Measurements from ENCODE around the gene CES1. TPM values are rescaled to one million over a fixed set of nuclear protein-coding genes. Genes with fewer than 3 reads are reported as not detected.
A peak's percentile ranks its signal among the peaks of the same experiment; 100 is the strongest.

Gene CES1
- total and polyA plus RNA-seq, 10 of the 15 experiments (the other 5 are each of a cell fraction or from before 2014, with no cell fraction given), result 0.08 to 0.69 (median 0.27) TPM; not detected in 6

DNA sequence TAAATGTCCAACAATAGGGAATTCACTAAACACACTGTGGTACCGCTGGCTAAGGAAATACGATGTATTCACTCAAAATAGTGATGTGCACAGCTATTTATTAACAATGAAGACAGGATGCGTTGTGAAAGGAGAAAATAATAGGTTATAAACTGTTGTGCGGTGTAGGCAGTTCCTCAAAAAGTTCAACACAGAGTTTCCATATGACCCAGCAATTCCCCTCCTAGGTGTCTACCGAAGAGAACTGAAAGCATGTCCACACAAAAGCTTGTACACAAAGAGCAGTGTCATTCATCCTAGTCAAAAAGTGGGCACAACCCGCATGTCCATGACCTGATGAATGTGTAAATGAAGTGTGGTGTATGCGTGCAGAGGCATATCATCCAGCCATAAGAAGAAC lies 1.2 kb upstream of the CES1 start (continued):
- TF ChIP-seq, protein P1, sequence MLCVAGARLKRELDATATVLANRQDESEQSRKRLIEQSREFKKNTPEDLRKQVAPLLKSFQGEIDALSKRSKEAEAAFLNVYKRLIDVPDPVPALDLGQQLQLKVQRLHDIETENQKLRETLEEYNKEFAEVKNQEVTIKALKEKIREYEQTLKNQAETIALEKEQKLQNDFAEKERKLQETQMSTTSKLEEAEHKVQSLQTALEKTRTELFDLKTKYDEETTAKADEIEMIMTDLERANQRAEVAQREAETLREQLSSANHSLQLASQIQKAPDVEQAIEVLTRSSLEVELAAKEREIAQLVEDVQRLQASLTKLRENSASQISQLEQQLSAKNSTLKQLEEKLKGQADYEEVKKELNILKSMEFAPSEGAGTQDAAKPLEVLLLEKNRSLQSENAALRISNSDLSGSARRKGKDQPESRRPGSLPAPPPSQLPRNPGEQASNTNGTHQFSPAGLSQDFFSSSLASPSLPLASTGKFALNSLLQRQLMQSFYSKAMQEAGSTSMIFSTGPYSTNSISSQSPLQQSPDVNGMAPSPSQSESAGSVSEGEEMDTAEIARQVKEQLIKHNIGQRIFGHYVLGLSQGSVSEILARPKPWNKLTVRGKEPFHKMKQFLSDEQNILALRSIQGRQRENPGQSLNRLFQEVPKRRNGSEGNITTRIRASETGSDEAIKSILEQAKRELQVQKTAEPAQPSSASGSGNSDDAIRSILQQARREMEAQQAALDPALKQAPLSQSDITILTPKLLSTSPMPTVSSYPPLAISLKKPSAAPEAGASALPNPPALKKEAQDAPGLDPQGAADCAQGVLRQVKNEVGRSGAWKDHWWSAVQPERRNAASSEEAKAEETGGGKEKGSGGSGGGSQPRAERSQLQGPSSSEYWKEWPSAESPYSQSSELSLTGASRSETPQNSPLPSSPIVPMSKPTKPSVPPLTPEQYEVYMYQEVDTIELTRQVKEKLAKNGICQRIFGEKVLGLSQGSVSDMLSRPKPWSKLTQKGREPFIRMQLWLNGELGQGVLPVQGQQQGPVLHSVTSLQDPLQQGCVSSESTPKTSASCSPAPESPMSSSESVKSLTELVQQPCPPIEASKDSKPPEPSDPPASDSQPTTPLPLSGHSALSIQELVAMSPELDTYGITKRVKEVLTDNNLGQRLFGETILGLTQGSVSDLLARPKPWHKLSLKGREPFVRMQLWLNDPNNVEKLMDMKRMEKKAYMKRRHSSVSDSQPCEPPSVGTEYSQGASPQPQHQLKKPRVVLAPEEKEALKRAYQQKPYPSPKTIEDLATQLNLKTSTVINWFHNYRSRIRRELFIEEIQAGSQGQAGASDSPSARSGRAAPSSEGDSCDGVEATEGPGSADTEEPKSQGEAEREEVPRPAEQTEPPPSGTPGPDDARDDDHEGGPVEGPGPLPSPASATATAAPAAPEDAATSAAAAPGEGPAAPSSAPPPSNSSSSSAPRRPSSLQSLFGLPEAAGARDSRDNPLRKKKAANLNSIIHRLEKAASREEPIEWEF (IDR thresholded peaks at IDR 0.05; ENCODE audit: insufficient replicate concordance, low read depth, low read length), result no peak
- TF ChIP-seq CBX3 (IDR thresholded peaks at IDR 0.05; ENCODE audit: borderline replicate concordance, low read depth) (no peak), EZH2 (IDR thresholded peaks at IDR 0.05; ENCODE audit: borderline replicate concordance, control insufficient read depth, low read depth, low read length) (no peak), RB1 (IDR thresholded peaks at IDR 0.05; ENCODE audit: borderline replicate concordance) (no peak), ZSCAN29 (IDR thresholded peaks at IDR 0.05) (no peak), IKZF2 (IDR thresholded peaks at IDR 0.05) (peak in 1 of 2 experiments; percentile 31; a peak in 1 of 4 replicates), RUNX3 (IDR thresholded peaks at IDR 0.05; ENCODE audit: low read length) (peak; percentile 21; the same call in 1 of the 2 replicates), CHD2 (IDR thresholded peaks at IDR 0.05; ENCODE audit: borderline replicate concordance, low read depth, low read length) (no peak), ZNF384 (IDR thresholded peaks at IDR 0.05; ENCODE audit: borderline replicate concordance, low read depth, low read length) (no peak), STAT1 (conservative IDR thresholded peaks at IDR 0.05) (no peak), FOXM1 (IDR thresholded peaks at IDR 0.05; ENCODE audit: low read depth, low read length) (no peak), BCL11A (IDR thresholded peaks at IDR 0.05; ENCODE audit: low read depth, low read length) (0 out of 2 replicates have a peak, but pooled peaks have one; percentile 40), POLR2A (IDR thresholded peaks at IDR 0.05; ENCODE audit: low read depth, low read length) (no peak), NFYA (IDR thresholded peaks at IDR 0.05; ENCODE audit: borderline replicate concordance, low read depth, low read length) (no peak), SMARCA5 (IDR thresholded peaks at IDR 0.05) (no peak), NBN (IDR thresholded peaks at IDR 0.05) (no peak), KAT2A (conservative IDR thresholded peaks at IDR 0.05; ENCODE audit: control insufficient read depth, low read depth, low read length) (no peak), NFIC (IDR thresholded peaks at IDR 0.05; ENCODE audit: low read depth, low read length) (no peak)
- TF ChIP-seq, protein P2, sequence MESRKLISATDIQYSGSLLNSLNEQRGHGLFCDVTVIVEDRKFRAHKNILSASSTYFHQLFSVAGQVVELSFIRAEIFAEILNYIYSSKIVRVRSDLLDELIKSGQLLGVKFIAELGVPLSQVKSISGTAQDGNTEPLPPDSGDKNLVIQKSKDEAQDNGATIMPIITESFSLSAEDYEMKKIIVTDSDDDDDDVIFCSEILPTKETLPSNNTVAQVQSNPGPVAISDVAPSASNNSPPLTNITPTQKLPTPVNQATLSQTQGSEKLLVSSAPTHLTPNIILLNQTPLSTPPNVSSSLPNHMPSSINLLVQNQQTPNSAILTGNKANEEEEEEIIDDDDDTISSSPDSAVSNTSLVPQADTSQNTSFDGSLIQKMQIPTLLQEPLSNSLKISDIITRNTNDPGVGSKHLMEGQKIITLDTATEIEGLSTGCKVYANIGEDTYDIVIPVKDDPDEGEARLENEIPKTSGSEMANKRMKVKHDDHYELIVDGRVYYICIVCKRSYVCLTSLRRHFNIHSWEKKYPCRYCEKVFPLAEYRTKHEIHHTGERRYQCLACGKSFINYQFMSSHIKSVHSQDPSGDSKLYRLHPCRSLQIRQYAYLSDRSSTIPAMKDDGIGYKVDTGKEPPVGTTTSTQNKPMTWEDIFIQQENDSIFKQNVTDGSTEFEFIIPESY (IDR thresholded peaks at IDR 0.05), result no peak
- TF ChIP-seq, protein P3, sequence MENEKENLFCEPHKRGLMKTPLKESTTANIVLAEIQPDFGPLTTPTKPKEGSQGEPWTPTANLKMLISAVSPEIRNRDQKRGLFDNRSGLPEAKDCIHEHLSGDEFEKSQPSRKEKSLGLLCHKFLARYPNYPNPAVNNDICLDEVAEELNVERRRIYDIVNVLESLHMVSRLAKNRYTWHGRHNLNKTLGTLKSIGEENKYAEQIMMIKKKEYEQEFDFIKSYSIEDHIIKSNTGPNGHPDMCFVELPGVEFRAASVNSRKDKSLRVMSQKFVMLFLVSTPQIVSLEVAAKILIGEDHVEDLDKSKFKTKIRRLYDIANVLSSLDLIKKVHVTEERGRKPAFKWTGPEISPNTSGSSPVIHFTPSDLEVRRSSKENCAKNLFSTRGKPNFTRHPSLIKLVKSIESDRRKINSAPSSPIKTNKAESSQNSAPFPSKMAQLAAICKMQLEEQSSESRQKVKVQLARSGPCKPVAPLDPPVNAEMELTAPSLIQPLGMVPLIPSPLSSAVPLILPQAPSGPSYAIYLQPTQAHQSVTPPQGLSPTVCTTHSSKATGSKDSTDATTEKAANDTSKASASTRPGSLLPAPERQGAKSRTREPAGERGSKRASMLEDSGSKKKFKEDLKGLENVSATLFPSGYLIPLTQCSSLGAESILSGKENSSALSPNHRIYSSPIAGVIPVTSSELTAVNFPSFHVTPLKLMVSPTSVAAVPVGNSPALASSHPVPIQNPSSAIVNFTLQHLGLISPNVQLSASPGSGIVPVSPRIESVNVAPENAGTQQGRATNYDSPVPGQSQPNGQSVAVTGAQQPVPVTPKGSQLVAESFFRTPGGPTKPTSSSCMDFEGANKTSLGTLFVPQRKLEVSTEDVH (IDR thresholded peaks at IDR 0.05; ENCODE audit: low read depth, partially characterized antibody), result no peak
- TF ChIP-seq, protein P4, sequence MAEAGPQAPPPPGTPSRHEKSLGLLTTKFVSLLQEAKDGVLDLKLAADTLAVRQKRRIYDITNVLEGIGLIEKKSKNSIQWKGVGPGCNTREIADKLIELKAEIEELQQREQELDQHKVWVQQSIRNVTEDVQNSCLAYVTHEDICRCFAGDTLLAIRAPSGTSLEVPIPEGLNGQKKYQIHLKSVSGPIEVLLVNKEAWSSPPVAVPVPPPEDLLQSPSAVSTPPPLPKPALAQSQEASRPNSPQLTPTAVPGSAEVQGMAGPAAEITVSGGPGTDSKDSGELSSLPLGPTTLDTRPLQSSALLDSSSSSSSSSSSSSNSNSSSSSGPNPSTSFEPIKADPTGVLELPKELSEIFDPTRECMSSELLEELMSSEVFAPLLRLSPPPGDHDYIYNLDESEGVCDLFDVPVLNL (IDR thresholded peaks at IDR 0.05; ENCODE audit: low read depth, low read length), result no peak
